GM12878 (cell line): ENCODE results near the gene DUSP12. TPM values are rescaled to one million over a fixed set of nuclear protein-coding genes. Genes with fewer than 3 reads are reported as not detected.
A peak's percentile ranks its signal among the peaks of the same experiment; 100 is the strongest.

Experiments used
- ATAC-seq: fragments of 200-7000 bp; cut with Tn5 transposase; 3 replicates; pipeline ENCODE4 v1.9.1; 2020; ENCODE audit warnings: mild to moderate bottlenecking, moderate library complexity
- BruUV-seq: library from RNA; stranded (reverse); fragments of 400-500 nt; replicated peaks from 2 replicates; lab custom pipeline; 2021; lab: Mats Ljungman, UMichigan
- CTCF ChIA-PET: fragments of 300-600 bp; sonication (Branson Sonifier 250); formaldehyde crosslinking; extraction: SDS; loops from one replicate; lab custom pipeline; 2021; ENCODE audit warnings: inconsistent platforms; lab: Yijun Ruan, JAX
- POLR2A ChIA-PET: fragments of 350-600 bp; formaldehyde crosslinking; extraction: SDS; loops from one replicate; lab custom pipeline; 2021; ENCODE audit warnings: inconsistent platforms; lab: Charles Lee
- RAD21 ChIA-PET: fragments of 300-600 bp; sonication (Branson Sonifier 250); formaldehyde crosslinking; loops from one replicate; lab custom pipeline; 2023; ENCODE audit warnings: antibody characterized with exemption; ENCODE audit not compliant: unreplicated experiment; lab: Charles Lee
- SMC1A ChIA-PET: fragments of 300-600 bp; sonication (Branson Sonifier 250); formaldehyde crosslinking; loops from one replicate; lab custom pipeline; 2023; ENCODE audit not compliant: unreplicated experiment, uncharacterized antibody; lab: Charles Lee
- DNase-seq: peaks from one replicate; pipeline ENCODE4 v3.0.0-alpha.2; 2011; ENCODE audit warnings: low read depth, low spot score
- FAIRE-seq: peaks from 3 replicates; lab custom pipeline; 2011; peaks lifted over from hg19 to GRCh38; lab: Jason Lieb, UNC
- H2AFZ ChIP-seq: 2 replicates; pipeline ENCODE4 v1.6.0; 2011; ENCODE audit warnings: low read depth, low read length, control low read depth; ENCODE audit not compliant: control insufficient read depth
- H3K27ac ChIP-seq: 2 replicates; pipeline ENCODE4 v1.5.1; 2011; ENCODE audit warnings: control low read depth; ENCODE audit not compliant: control insufficient read depth, insufficient read depth
- H3K27me3 ChIP-seq, 2 experiments: replicated peaks in 1 of 2; 2 replicates each; pipeline versions ENCODE4 v1.6.0 to v1.6.1; 2011; ENCODE audit warnings: low read length in 1 of 2; ENCODE audit not compliant: control insufficient read depth in 2 of 2, insufficient read depth in 2 of 2
- H3K36me3 ChIP-seq, 2 experiments: 2 replicates each; pipeline ENCODE4 v1.5.1; 2011; ENCODE audit warnings: low read length in 1 of 2; ENCODE audit not compliant: control insufficient read depth in 2 of 2, insufficient read depth in 2 of 2
- H3K4me1 ChIP-seq: 2 replicates; pipeline ENCODE4 v1.6.1; 2011; ENCODE audit warnings: mild to moderate bottlenecking, low read length, moderate library complexity, mixed read lengths; ENCODE audit not compliant: control insufficient read depth, insufficient read depth
- H3K4me2 ChIP-seq: 2 replicates; pipeline ENCODE4 v1.6.0; 2011; ENCODE audit warnings: control low read depth; ENCODE audit not compliant: control insufficient read depth, insufficient read depth
- H3K4me3 ChIP-seq: fragments of 200-600 bp; sonication (generic); 2 replicates; pipeline ENCODE4 v1.5.1; 2016
- H3K79me2 ChIP-seq: 2 replicates; pipeline ENCODE4 v1.6.0; 2011; ENCODE audit warnings: low read length; ENCODE audit not compliant: control insufficient read depth, insufficient read depth
- H3K9ac ChIP-seq: 2 replicates; pipeline ENCODE4 v1.8.0; 2011; ENCODE audit warnings: low read length, control low read depth, mixed read lengths; ENCODE audit not compliant: control insufficient read depth, insufficient read depth
- H3K9me3 ChIP-seq: replicated peaks from 3 replicates; pipeline ENCODE4 v1.5.1; 2011; ENCODE audit warnings: mild to moderate bottlenecking, low read length; ENCODE audit not compliant: control insufficient read depth, insufficient read depth
- H4K20me1 ChIP-seq: 2 replicates; pipeline ENCODE4 v1.6.0; 2011; ENCODE audit not compliant: control insufficient read depth, insufficient read depth
- ATF3 ChIP-seq: IDR thresholded peaks from 2 replicates; pipeline ENCODE4 v1.6.1; 2011; ENCODE audit warnings: low read depth, mild to moderate bottlenecking, low read length, moderate library complexity, borderline replicate concordance; ENCODE audit errors: extremely low read depth
- ATF7 ChIP-seq: fragments of 450-650 bp; IDR thresholded peaks from 2 replicates; pipeline ENCODE4 v1.6.1; 2016; ENCODE audit warnings: low read depth, mild to moderate bottlenecking
- EED ChIP-seq: sonication (generic); IDR thresholded peaks from 2 replicates; pipeline ENCODE4 v1.6.1; 2016; ENCODE audit warnings: antibody characterized with exemption, low read depth
- IRF4 ChIP-seq: IDR thresholded peaks from 2 replicates; pipeline ENCODE4 v1.6.1; 2011; ENCODE audit warnings: low read depth, low read length
- JUNB ChIP-seq: IDR thresholded peaks from 2 replicates; pipeline ENCODE4 v1.6.1; 2016; ENCODE audit warnings: antibody characterized with exemption, mild to moderate bottlenecking
- JUND ChIP-seq: IDR thresholded peaks from 2 replicates; pipeline ENCODE4 v1.6.1; 2012; ENCODE audit warnings: low read depth, mild to moderate bottlenecking, low read length, improper control_type of control experiment, moderate library complexity
- MEF2A ChIP-seq: IDR thresholded peaks from 2 replicates; pipeline ENCODE4 v1.6.1; 2011; ENCODE audit warnings: low read depth, mild to moderate bottlenecking, low read length, moderate library complexity; ENCODE audit not compliant: insufficient read depth
- MTA2 ChIP-seq: fragments of 450-650 bp; IDR thresholded peaks from 2 replicates; pipeline ENCODE4 v1.6.1; 2016; ENCODE audit warnings: low read depth, mild to moderate bottlenecking, moderate library complexity
- NFYB ChIP-seq: IDR thresholded peaks from 2 replicates; pipeline ENCODE4 v1.6.1; 2011; ENCODE audit warnings: low read depth, mild to moderate bottlenecking, low read length, improper control_type of control experiment, moderate library complexity; ENCODE audit not compliant: insufficient read depth
- NR2F1 ChIP-seq: fragments of 450-650 bp; conservative IDR thresholded peaks from 2 replicates; pipeline ENCODE4 v1.6.1; 2017; ENCODE audit warnings: mild to moderate bottlenecking
- SMARCA5 ChIP-seq: fragments of 450-650 bp; IDR thresholded peaks from 2 replicates; pipeline ENCODE4 v1.6.1; 2017; ENCODE audit warnings: mild to moderate bottlenecking
- SMC3 ChIP-seq: IDR thresholded peaks from 2 replicates; pipeline ENCODE4 v1.6.1; 2011; ENCODE audit warnings: low read length, improper control_type of control experiment, borderline replicate concordance
- STAT1 ChIP-seq: fragments of 450-650 bp; conservative IDR thresholded peaks from 2 replicates; pipeline ENCODE4 v1.6.1; 2014; ENCODE audit warnings: antibody characterized with exemption, mild to moderate bottlenecking
- TBL1XR1 ChIP-seq: IDR thresholded peaks from 2 replicates; pipeline ENCODE4 v1.6.1; 2012; ENCODE audit warnings: low read depth, low read length, improper control_type of control experiment
- USF1 ChIP-seq: IDR thresholded peaks from 2 replicates; pipeline ENCODE4 v1.6.1; 2011; ENCODE audit warnings: borderline replicate concordance, low read depth, mild to moderate bottlenecking, moderate library complexity, mixed read lengths, low read length; ENCODE audit not compliant: insufficient read depth; ENCODE audit errors: extremely low read length
- WGBS: methylation state at CpG from one replicate; pipeline ENCODE4 v1.1.6; 2016; ENCODE audit warnings: low lambda C conversion rate; ENCODE audit not compliant: insufficient replicate concordance, insufficient coverage; ENCODE audit errors: missing lambda C conversion rate; 5-methylcytosine and 5-hydroxymethylcytosine counted together
- in situ Hi-C: fragments of 300-500 bp; cut with MboI; formaldehyde crosslinking; loops from 9 replicates; pipeline ENCODE4 v1.14.3; 2018; ENCODE audit warnings: mixed read lengths
- intact Hi-C: fragments of 100-400 bp; cut with micrococcal nuclease; formaldehyde crosslinking; loops from one replicate; pipeline ENCODE4 v1.14.2; 2022; ENCODE audit not compliant: unreplicated experiment
- polyA plus RNA-seq, 11 experiments: library from polyadenylated mRNA; depleted of rRNA in 4 of 11; unstranded in 6 of 11; stranded (reverse) in 5 of 11; fragments of >200 nt; fragmentation: Nextera tagmentation in 4 of 11; fragmentation: Illumina TruSeq in 1 of 11; extraction: Ambion mirVana in 4 of 11; extraction: Trizol in 1 of 11; gene quantifications; 1 replicate in 1 of 11; 2 replicates in 10 of 11; pipeline versions ENCODE4 v1.2.1 to v1.2.3, GENCODE V29; 2011 to 2016; ENCODE audit warnings: inconsistent platforms in 2 of 11, missing spikeins in 2 of 11, low read depth in 1 of 11
- total RNA-seq, 4 experiments: library from RNA; depleted of rRNA in 3 of 4; stranded (reverse); fragments of >200 nt in 3 of 4; fragmentation: Illumina TruSeq in 1 of 4; extraction: Trizol in 1 of 4; gene quantifications; 2 replicates each; pipeline versions ENCODE4 v1.2.1 to v1.2.3, GENCODE V29; 2013 to 2021

The DUSP12 gene
- total and polyA plus RNA-seq, 10 of the 15 experiments (the other 5 are each of a cell fraction or from before 2014, with no cell fraction given), result 7.0 to 51.5 (median 35.4) TPM

GRCh38 chr1:161718559-161719324, 30.8 kb upstream of the DUSP12 start (continued):
- no peak for TF ChIP-seq USF1
- peak; percentile 52; the same call in 1 of the 2 replicates for TF ChIP-seq NR2F1
- peak; percentile 90 for TF ChIP-seq EED
- no peak for TF ChIP-seq NFYB
- TF ChIP-seq MEF2A, result peak; percentile 66
- TF ChIP-seq STAT1, result no peak
- TF ChIP-seq MTA2, result peak; percentile 67; the same call in 1 of the 2 replicates
- peak; percentile 64; the same call in 1 of the 2 replicates for TF ChIP-seq TBL1XR1
- 0 out of 2 replicates have a peak, but pooled peaks have one; percentile 20 for TF ChIP-seq ATF7

- H3K4me1 ChIP-seq, result peaks cover 45% of the 10 kb centered on the region
- ATAC-seq, result peak; percentile 71
- H3K9me3 ChIP-seq, result no peaks in the 10 kb centered on the region
- ChIA-PET RAD21 (interaction anchor here (0.9 to 2.0 kb wide), 2 partner anchors 12 to 19 kb away, joined by 3 to 10 read pairs; partner anchors contain the start of gene FCRLA), POLR2A (interaction anchor here (1.6 kb wide), 1 partner anchor 10 kb away, joined by 4 read pairs; no protein-coding TSS in a partner anchor), SMC1A (interaction anchor here (1.0 to 1.2 kb wide), 3 partner anchors 18 to 96 kb away, joined by 3 to 4 read pairs (median 3); no protein-coding TSS in a partner anchor), CTCF (no interaction called here)
- in situ Hi-C loops (no loop called here), intact Hi-C loops (no loop called here)
- FAIRE-seq, result no peak
- H3K27me3 ChIP-seq, result no peaks in the 10 kb centered on the region
- H4K20me1 ChIP-seq, result no peaks in the 10 kb centered on the region
- peak overlapping the region; percentile 72 for H3K4me2 ChIP-seq
- TF ChIP-seq JUNB (peak; percentile 54), SMC3 (no peak), SMARCA5 (0 out of 2 replicates have a peak, but pooled peaks have one; percentile 4), ATF3 (no peak), NR2F1 (0 out of 2 replicates have a peak, but pooled peaks have one; percentile 2), JUND (no peak), IRF4 (peak; percentile 6; the same call in 1 of the 2 replicates)
- H3K36me3 ChIP-seq, result no peaks in the 10 kb centered on the region
- no peak for DNase-seq
- BruUV-seq, result no TSS peak
- H2AFZ ChIP-seq, result no peak overlapping the region
- WGBS, result 0% methylated on average over 1 of the region's 1 CpG
- H3K4me3 ChIP-seq, result 0 out of 2 replicates have a peak overlapping the region, but pooled peaks have one; percentile 41
- H3K27ac ChIP-seq, result peak overlapping the region; percentile 77
- H3K9ac ChIP-seq, result no peak overlapping the region
- no peaks in the 10 kb centered on the region for H3K79me2 ChIP-seq
These were observed 30.3 kb upstream of the DUSP12 start for GRCh38 chr1:161719325-161719611.
